Spleen (tissue), 7 donors: ENCODE data around the gene SLC29A3.

Experiments
- POLR2A ChIP-seq, 3 donors: fragments of 450-650 bp; IDR thresholded peaks; one replicate each; pipeline ENCODE4 v1.5.1; 2017; ENCODE audit warnings: antibody characterized with exemption in 3 of 3, mild to moderate bottlenecking in 1 of 3
- POLR2AphosphoS5 ChIP-seq, 3 donors: sonication (generic); formaldehyde crosslinking; IDR thresholded peaks; one replicate each; pipeline ENCODE4 v1.5.1; 2017; ENCODE audit warnings: antibody characterized with exemption in 3 of 3
- TF ChIP-seq, protein P1 (sequence below), 11 experiments: fragments of 200-600 bp in 7 of 11; fragments of 450-650 bp in 4 of 11; sonication (generic) in 4 of 11; IDR thresholded peaks in 8 of 11; conservative IDR thresholded peaks in 3 of 11; 1 replicate in 7 of 11; 2 replicates in 4 of 11; pipeline versions ENCODE4 v1.4.0 to v1.8.0; 2016 to 2021; ENCODE audit warnings: antibody characterized with exemption in 11 of 11, inconsistent platforms in 4 of 11, mild to moderate bottlenecking in 1 of 11
- donor health status: DM: no; HTN: no; CAD: no; lungs with moderate emphysema.
- donor health status: DM: no; HTN: no; CAD: no.
- donor health status: DM: no; HTN: no; CAD: no.

DNA sequence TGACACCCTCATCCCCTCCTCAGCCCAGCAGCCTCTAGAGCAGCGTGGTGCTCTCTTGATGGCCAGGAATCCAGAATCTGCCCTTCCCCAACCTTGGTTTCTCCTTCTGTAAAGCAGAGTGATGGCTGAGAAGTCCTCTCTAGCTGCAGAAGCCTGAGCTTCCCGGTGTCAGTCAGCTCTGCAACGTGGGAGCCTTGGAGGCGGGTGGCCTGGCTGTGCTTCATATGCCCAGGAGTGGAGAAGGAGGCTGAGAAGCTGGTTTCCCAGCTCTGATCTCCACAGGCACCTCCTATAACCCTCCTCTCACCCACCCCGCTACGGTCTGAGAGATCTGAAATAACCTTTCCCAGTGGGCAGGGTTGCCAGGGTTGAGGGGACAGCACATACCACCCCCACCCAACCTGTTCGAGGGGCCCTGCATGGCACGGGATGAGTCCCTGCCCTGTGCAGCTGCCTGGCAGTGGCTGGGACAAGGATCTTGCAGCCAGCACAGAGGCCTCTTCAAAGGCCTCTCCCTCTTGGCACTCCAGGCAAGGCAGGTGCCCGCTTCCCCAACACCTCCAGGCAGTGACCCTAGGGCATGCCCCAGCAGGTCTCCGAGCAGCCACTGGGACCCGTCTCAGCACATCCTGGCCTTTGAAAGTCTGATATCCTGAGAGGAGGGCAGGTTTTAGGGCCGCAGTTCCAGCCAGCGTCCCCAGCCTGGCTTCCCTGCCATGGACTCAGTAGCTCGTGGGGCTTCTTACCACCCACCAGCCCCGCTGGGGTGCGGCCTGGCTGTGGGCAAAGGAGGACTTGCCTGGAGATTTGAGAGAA lies 18.3 kb upstream of the SLC29A3 start:
- TF ChIP-seq, protein P1, sequence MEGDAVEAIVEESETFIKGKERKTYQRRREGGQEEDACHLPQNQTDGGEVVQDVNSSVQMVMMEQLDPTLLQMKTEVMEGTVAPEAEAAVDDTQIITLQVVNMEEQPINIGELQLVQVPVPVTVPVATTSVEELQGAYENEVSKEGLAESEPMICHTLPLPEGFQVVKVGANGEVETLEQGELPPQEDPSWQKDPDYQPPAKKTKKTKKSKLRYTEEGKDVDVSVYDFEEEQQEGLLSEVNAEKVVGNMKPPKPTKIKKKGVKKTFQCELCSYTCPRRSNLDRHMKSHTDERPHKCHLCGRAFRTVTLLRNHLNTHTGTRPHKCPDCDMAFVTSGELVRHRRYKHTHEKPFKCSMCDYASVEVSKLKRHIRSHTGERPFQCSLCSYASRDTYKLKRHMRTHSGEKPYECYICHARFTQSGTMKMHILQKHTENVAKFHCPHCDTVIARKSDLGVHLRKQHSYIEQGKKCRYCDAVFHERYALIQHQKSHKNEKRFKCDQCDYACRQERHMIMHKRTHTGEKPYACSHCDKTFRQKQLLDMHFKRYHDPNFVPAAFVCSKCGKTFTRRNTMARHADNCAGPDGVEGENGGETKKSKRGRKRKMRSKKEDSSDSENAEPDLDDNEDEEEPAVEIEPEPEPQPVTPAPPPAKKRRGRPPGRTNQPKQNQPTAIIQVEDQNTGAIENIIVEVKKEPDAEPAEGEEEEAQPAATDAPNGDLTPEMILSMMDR (IDR thresholded peaks at IDR 0.05 in 8 of 11, conservative IDR thresholded peaks at IDR 0.05 in 3 of 11) = no peak
- TF ChIP-seq POLR2A (IDR thresholded peaks at IDR 0.05) (no peak), POLR2AphosphoS5 (IDR thresholded peaks at IDR 0.05) (no peak)
